B cell (primary cell): ENCODE results near the gene TBC1D3B. TPM values are rescaled to one million over a fixed set of nuclear protein-coding genes. Genes with fewer than 3 reads are reported as not detected.

Experiments
- ATAC-seq: fragments of 200-7000 bp; cut with Tn5 transposase; one replicate; pipeline ENCODE4 v1.10.0; 2021; ENCODE audit warnings: low read depth, mild to moderate bottlenecking, moderate number of reproducible peaks, moderate library complexity
- CTCF ChIA-PET: fragments of 350-600 bp; sonication (Branson Sonifier 250); formaldehyde crosslinking; loops from one replicate; lab custom pipeline; 2021; ENCODE audit warnings: antibody characterized with exemption, inconsistent platforms; lab: Charles Lee
- POLR2A ChIA-PET: fragments of 350-600 bp; sonication (Branson Sonifier 250); formaldehyde crosslinking; loops from one replicate; lab custom pipeline; 2021; ENCODE audit warnings: antibody characterized with exemption; lab: Charles Lee
- DNase-seq: peaks from one replicate; pipeline ENCODE4 v3.0.0; 2013
- H2AFZ ChIP-seq: 2 replicates; pipeline ENCODE4 v1.6.1; 2012; ENCODE audit warnings: mild to moderate bottlenecking, low read depth, low read length; ENCODE audit not compliant: insufficient read depth, poor library complexity, severe bottlenecking
- H3K27ac ChIP-seq, 2 donors: 1 replicate in 1 of 2; 2 replicates in 1 of 2; pipeline ENCODE4 v1.5.1; 2012 to 2013; ENCODE audit warnings: low read length in 2 of 2, mild to moderate bottlenecking in 2 of 2, moderate library complexity in 1 of 2
- H3K27me3 ChIP-seq, 4 experiments: fragments of 200-600 bp in 1 of 4; sonication (generic) in 1 of 4; replicated peaks in 1 of 4; 1 replicate in 2 of 4; 2 replicates in 2 of 4; pipeline versions ENCODE4 v1.6.1 to v1.7.0; 2013 to 2016; ENCODE audit warnings: low read length in 3 of 4, mild to moderate bottlenecking in 2 of 4, mixed read lengths in 1 of 4, moderate library complexity in 1 of 4; ENCODE audit not compliant: insufficient read depth in 4 of 4, control insufficient read depth in 3 of 4; ENCODE audit errors: control extremely low read depth in 1 of 4
- H3K36me3 ChIP-seq, 2 experiments: replicated peaks in 1 of 2; 1 replicate in 1 of 2; 2 replicates in 1 of 2; pipeline versions ENCODE4 v1.6.1 to v1.7.1; 2013; ENCODE audit warnings: low read length in 1 of 2; ENCODE audit not compliant: insufficient read depth in 2 of 2, control insufficient read depth in 1 of 2; ENCODE audit errors: control extremely low read depth in 1 of 2, extremely low read depth in 1 of 2
- H3K4me1 ChIP-seq, 2 donors: fragments of 200-600 bp in 1 of 2; sonication (generic) in 1 of 2; 1 replicate in 1 of 2; 2 replicates in 1 of 2; pipeline versions ENCODE4 v1.5.1 to v1.6.1; 2013 to 2017; ENCODE audit warnings: low read length in 2 of 2; ENCODE audit not compliant: control insufficient read depth in 2 of 2, insufficient read depth in 2 of 2
- H3K4me2 ChIP-seq: replicated peaks from 2 replicates; pipeline ENCODE3; 2012; ENCODE audit warnings: mild to moderate bottlenecking, low read depth, low read length; ENCODE audit not compliant: poor library complexity, severe bottlenecking
- H3K4me3 ChIP-seq, 5 experiments: fragments of 200-600 bp in 1 of 5; sonication (generic) in 1 of 5; 1 replicate in 3 of 5; 2 replicates in 2 of 5; pipeline versions ENCODE4 v1.5.1 to v1.7.0; 2011 to 2016; ENCODE audit warnings: low read length in 4 of 5, mild to moderate bottlenecking in 4 of 5, low read depth in 2 of 5, control low read depth in 1 of 5, moderate library complexity in 1 of 5; ENCODE audit not compliant: insufficient read depth in 1 of 5; ENCODE audit errors: control extremely low read depth in 1 of 5, extremely low read depth in 1 of 5
- H3K79me2 ChIP-seq: fragments of 200-600 bp; sonication (generic); one replicate; pipeline ENCODE4 v1.6.0; 2016; ENCODE audit warnings: low read length; ENCODE audit not compliant: control insufficient read depth, insufficient read depth
- H3K9ac ChIP-seq: fragments of 200-600 bp; sonication (generic); 2 replicates; pipeline ENCODE4 v1.6.1; 2017; ENCODE audit warnings: mild to moderate bottlenecking, low read length, moderate library complexity
- H3K9me3 ChIP-seq, 3 donors: one replicate each; pipeline versions ENCODE4 v1.6.1 to v1.7.1; 2013; ENCODE audit warnings: low read length in 2 of 3; ENCODE audit not compliant: control insufficient read depth in 2 of 3, insufficient read depth in 1 of 3; ENCODE audit errors: control extremely low read depth in 1 of 3
- H4K20me1 ChIP-seq: 2 replicates; pipeline ENCODE4 v1.6.0; 2012; ENCODE audit warnings: mild to moderate bottlenecking, low read length; ENCODE audit not compliant: insufficient read depth, control insufficient read depth, poor library complexity, severe bottlenecking
- H3K27ac Mint-ChIP-seq: one replicate; pipeline ENCODE4 v1.8.0; 2021; ENCODE audit warnings: mixed read lengths
- H3K27me3 Mint-ChIP-seq: one replicate; pipeline ENCODE4 v1.8.0; 2021; ENCODE audit warnings: mixed read lengths
- H3K4me1 Mint-ChIP-seq: one replicate; pipeline ENCODE4 v1.8.0; 2021; ENCODE audit warnings: mixed read lengths
- H3K4me3 Mint-ChIP-seq: one replicate; pipeline ENCODE4 v1.8.0; 2021; ENCODE audit warnings: mixed read lengths
- H3K9me3 Mint-ChIP-seq: one replicate; pipeline ENCODE4 v1.8.0; 2022; ENCODE audit warnings: mixed read lengths; ENCODE audit not compliant: insufficient read depth
- EZH2 ChIP-seq: IDR thresholded peaks from 2 replicates; pipeline ENCODE4 v1.6.1; 2012; ENCODE audit warnings: borderline replicate concordance, low read depth, mild to moderate bottlenecking, moderate library complexity, low read length; ENCODE audit not compliant: insufficient read depth, poor library complexity, severe bottlenecking
- WGBS: methylation state at CpG from one replicate; pipeline ENCODE4 v1.1.5; 2013; ENCODE audit warnings: missing lambda C conversion rate; ENCODE audit not compliant: insufficient coverage; 5-methylcytosine and 5-hydroxymethylcytosine counted together
- intact Hi-C: fragments of 100-400 bp; cut with micrococcal nuclease; formaldehyde crosslinking; loops from one replicate; pipeline ENCODE4 v1.10.0; 2022
- polyA plus RNA-seq: library from polyadenylated mRNA; depleted of rRNA; stranded (reverse); fragments of >200 nt; gene quantifications from 2 replicates; pipeline ENCODE4 v1.2.3, GENCODE V29; 2012
- total RNA-seq, 2 donors: library from RNA; stranded (reverse); fragments of 120-200 nt in 1 of 2; gene quantifications; 1 replicate in 1 of 2; 2 replicates in 1 of 2; pipeline versions ENCODE4 v1.2.3 to v1.2.4, GENCODE V29; 2013 to 2022
- TF ChIP-seq, protein P1 (sequence below): fragments of 200-600 bp; IDR thresholded peaks from one replicate; pipeline ENCODE4 v1.8.0; 2022; ENCODE audit warnings: antibody characterized with exemption, mild to moderate bottlenecking

Gene TBC1D3B
- total and polyA plus RNA-seq, 2 donors (not counting 1 experiment from before 2014, with no cell fraction given) = 3.2 to 17.3 TPM

DNA sequence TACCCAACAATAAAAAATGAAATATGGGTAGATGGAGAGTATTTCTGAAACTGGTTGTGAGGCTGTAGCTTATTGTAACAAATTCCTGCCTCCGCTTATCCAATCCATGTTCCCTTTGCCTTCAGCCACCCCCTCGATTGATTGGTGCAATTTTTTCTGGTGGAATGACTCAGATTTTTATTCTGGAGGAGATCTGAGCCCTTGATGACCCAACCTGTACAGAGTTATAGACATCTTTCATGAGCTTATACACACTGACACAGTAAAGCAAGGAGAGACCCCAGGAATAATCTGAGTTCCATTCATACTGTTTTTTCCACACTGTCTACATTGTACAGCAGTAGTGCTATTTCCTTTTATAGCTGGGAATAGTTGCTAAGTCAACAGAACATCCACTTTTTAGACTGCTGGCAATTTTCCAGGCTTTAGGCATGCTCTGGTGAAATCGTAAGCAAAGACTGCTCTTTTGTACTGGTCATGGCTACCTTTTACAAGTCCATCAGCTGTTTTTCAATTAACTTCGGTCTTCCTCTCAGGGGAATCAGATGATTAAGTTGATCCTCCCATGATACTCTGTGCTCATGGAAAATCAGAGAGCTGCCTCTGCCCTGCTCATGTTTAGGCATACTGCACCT, 42.7 kb downstream of the TBC1D3B start:
- H3K4me3 Mint-ChIP-seq = no peak overlapping the region
- no peak for ATAC-seq
- peak overlapping the region; percentile 7 for H3K4me2 ChIP-seq
- peak overlapping the region; percentile 8 for H3K27ac Mint-ChIP-seq
- intact Hi-C loops = loop anchor here (5.0 kb wide), 1 partner anchor 156 kb away; no protein-coding TSS in a partner anchor
- peaks cover 82 to 86% of the 10 kb centered on the region in 2 donors for H3K4me1 ChIP-seq
- H3K4me3 ChIP-seq = no peak overlapping the region
- peaks cover 3% of the 10 kb centered on the region for H3K9me3 Mint-ChIP-seq
- H3K79me2 ChIP-seq = no peaks in the 10 kb centered on the region
- H3K27me3 ChIP-seq = no peaks in the 10 kb centered on the region
- H3K4me1 Mint-ChIP-seq = peaks cover 76% of the 10 kb centered on the region
- H4K20me1 ChIP-seq = no peaks in the 10 kb centered on the region
- H3K9me3 ChIP-seq = peaks cover 0 to 4% (median 0%) of the 10 kb centered on the region in 3 donors
- CTCF ChIA-PET = interaction anchor here (1.1 to 6.6 kb wide), 5 partner anchors 14 to 158 kb away, joined by 3 to 71 read pairs (median 8); partner anchors contain the start of gene CCL16
- H2AFZ ChIP-seq = no peak overlapping the region
- H3K9ac ChIP-seq = no peak overlapping the region
- POLR2A ChIA-PET = no interaction called here
- no peaks in the 10 kb centered on the region for H3K36me3 ChIP-seq
- TF ChIP-seq EZH2 = no peak
- TF ChIP-seq, protein P1, sequence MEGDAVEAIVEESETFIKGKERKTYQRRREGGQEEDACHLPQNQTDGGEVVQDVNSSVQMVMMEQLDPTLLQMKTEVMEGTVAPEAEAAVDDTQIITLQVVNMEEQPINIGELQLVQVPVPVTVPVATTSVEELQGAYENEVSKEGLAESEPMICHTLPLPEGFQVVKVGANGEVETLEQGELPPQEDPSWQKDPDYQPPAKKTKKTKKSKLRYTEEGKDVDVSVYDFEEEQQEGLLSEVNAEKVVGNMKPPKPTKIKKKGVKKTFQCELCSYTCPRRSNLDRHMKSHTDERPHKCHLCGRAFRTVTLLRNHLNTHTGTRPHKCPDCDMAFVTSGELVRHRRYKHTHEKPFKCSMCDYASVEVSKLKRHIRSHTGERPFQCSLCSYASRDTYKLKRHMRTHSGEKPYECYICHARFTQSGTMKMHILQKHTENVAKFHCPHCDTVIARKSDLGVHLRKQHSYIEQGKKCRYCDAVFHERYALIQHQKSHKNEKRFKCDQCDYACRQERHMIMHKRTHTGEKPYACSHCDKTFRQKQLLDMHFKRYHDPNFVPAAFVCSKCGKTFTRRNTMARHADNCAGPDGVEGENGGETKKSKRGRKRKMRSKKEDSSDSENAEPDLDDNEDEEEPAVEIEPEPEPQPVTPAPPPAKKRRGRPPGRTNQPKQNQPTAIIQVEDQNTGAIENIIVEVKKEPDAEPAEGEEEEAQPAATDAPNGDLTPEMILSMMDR = no peak
- no peak for DNase-seq
- 75% methylated on average over 2 of the region's 4 CpGs for WGBS
- H3K27ac ChIP-seq = no peak overlapping the region
- no peaks in the 10 kb centered on the region for H3K27me3 Mint-ChIP-seq

DNA sequence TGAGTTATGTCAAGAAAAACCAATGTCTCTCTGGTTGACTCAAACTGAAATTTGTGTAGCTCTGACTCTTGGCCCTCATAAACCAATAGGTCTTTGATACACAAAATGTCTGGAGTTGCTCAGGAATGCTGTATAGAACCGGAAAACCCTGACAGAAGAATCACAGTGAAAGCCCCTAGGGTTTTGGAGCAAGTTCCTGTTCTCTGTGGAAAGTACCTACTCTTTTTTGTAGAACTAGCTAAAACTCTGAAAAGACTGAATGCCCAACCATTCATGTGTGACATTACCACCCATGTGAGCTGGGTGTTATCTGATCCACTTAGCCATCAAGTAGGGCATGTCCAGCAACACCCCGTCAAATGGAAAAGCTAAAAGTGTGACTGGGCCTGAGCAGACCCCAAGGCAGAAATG, 44.0 kb downstream of the TBC1D3B start:
- Histone ChIP-seq H3K27me3 (no peaks in the 10 kb centered on the region), H3K27ac (peak overlapping the region; percentile 61 to 76), H3K9ac (no peak overlapping the region), H3K4me1 (peaks cover 95 to 97% of the 10 kb centered on the region in 2 donors), H3K79me2 (no peaks in the 10 kb centered on the region), H3K4me3 (peak overlapping the region in 2 of 5 experiments; percentile 1 to 12), H3K36me3 (no peaks in the 10 kb centered on the region), H4K20me1 (no peaks in the 10 kb centered on the region), H3K9me3 (peaks cover 0 to 2% (median 0%) of the 10 kb centered on the region in 3 donors), H3K4me2 (peak overlapping the region; percentile 53), H2AFZ (no peak overlapping the region)
- Mint-ChIP-seq H3K27ac (peak overlapping the region; percentile 76), H3K9me3 (no peaks in the 10 kb centered on the region), H3K4me3 (peak overlapping the region; percentile 51), H3K4me1 (peaks cover 89% of the 10 kb centered on the region), H3K27me3 (no peaks in the 10 kb centered on the region)
- DNase-seq (peak; percentile 72), ATAC-seq (peak; percentile 64)
- CTCF ChIA-PET = interaction anchor here (1.0 to 6.6 kb wide), 8 partner anchors 15 to 350 kb away, joined by 3 to 71 read pairs (median 6); partner anchors contain the start of gene CCL16
- TF ChIP-seq EZH2 = no peak
- TF ChIP-seq, protein P1 = no peak
- intact Hi-C loops = loop anchor here (5.0 kb wide), 1 partner anchor 155 kb away; no protein-coding TSS in a partner anchor
- no CpG with 5 or more reads among the region's 2 CpGs for WGBS
- POLR2A ChIA-PET = interaction anchor here (0.6 to 0.7 kb wide), 2 partner anchors 29 to 154 kb away, joined by 3 to 4 read pairs; partner anchors contain the start of gene CCL4
